ENCODE measurements around the gene GRM1.

The GRM1 gene

GRCh38 chr6:146028851-146029572, at the start of gene GRM1:
TSS of gene GRM1 (plus strand) at chr6:146029062. CDS start at chr6:146029518, 456 bp downstream.
- TF ChIP-seq CTCF (conservative IDR thresholded peaks at IDR 0.05): no peak

GRCh38 chr6:146009338-146009737, 19.5 kb upstream of the GRM1 start:
- H3K27ac ChIP-seq: no peak overlapping the region
- TF ChIP-seq CTCF (conservative IDR thresholded peaks at IDR 0.05) (no peak), ZFX (IDR thresholded peaks at IDR 0.05) (no peak)

More at GRCh38 chr6:146028851-146029572, at the start of gene GRM1:
- H3K27ac ChIP-seq: no peak within 1 kb of the TSS

GRCh38 chr6:146014233-146014632, 14.6 kb upstream of the GRM1 start:
- no peak overlapping the region for H3K27ac ChIP-seq
- no peak for TF ChIP-seq CTCF (conservative IDR thresholded peaks at IDR 0.05)
- TF ChIP-seq ZFX (IDR thresholded peaks at IDR 0.05): no peak

GRCh38 chr6:146017672-146018071, 11.2 kb upstream of the GRM1 start:
- no peak for TF ChIP-seq ZFX (IDR thresholded peaks at IDR 0.05)
- no peak for TF ChIP-seq CTCF (conservative IDR thresholded peaks at IDR 0.05)
- H3K27ac ChIP-seq: no peak overlapping the region

GRCh38 chr6:146026873-146027272, 2.0 kb upstream of the GRM1 start:
- TF ChIP-seq CTCF (conservative IDR thresholded peaks at IDR 0.05): no peak
- no peak for TF ChIP-seq ZFX (IDR thresholded peaks at IDR 0.05)
- no peak overlapping the region for H3K27ac ChIP-seq

GRCh38 chr6:146027586-146028251, 1.1 kb upstream of the GRM1 start:
- H3K27ac ChIP-seq: no peak overlapping the region
- no peak for TF ChIP-seq CTCF (conservative IDR thresholded peaks at IDR 0.05)
- TF ChIP-seq ZFX (IDR thresholded peaks at IDR 0.05): no peak

- TF ChIP-seq ZFX (IDR thresholded peaks at IDR 0.05) (no peak), CTCF (conservative IDR thresholded peaks at IDR 0.05) (no peak)
- no peak overlapping the region for H3K27ac ChIP-seq
These were observed 538 bp upstream of the GRM1 start for GRCh38 chr6:146028252-146028795.

Data from C4-2B (cell line).